Measurements from ENCODE around the gene HGFAC.

The HGFAC gene

DNA sequence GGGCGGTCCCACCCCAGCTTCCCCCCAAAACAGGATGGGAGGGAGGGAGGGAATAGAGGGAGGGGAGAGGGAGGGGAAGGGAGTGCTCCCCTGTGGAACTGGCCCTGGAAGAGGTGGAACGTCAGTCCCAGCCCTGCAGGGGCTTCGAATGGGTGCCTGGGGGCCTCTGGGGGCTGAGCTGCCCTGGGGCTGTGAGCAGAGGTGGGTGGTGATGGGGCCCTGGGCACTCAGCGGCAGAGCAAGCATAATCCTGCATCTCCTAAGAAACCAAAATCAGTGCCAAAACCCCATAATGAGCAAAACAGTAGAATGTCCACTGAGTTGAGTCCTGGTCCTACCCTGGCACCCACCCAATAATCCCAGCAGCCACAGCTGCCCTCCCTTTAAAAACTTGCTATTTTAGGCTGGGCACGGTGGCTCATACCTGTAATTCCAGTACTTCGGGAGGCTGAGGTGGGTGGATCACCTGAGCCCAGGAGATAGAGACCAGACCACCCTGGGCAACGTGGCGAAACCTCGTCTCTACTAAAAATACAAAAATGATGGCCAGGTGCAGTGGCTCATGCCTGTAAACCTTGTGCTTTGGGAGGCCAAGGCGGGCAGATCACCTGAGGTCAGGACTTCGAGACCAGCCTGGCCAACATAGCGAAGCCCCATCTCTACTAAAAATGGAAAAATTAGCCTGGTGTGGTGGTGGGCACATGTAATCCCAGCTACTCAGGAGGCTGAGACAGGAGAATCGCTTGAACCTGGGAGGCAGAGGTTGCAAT lies 32.4 kb downstream of the HGFAC start:
- no peak for DNase-seq (ENCODE audit: low read depth)

DNA sequence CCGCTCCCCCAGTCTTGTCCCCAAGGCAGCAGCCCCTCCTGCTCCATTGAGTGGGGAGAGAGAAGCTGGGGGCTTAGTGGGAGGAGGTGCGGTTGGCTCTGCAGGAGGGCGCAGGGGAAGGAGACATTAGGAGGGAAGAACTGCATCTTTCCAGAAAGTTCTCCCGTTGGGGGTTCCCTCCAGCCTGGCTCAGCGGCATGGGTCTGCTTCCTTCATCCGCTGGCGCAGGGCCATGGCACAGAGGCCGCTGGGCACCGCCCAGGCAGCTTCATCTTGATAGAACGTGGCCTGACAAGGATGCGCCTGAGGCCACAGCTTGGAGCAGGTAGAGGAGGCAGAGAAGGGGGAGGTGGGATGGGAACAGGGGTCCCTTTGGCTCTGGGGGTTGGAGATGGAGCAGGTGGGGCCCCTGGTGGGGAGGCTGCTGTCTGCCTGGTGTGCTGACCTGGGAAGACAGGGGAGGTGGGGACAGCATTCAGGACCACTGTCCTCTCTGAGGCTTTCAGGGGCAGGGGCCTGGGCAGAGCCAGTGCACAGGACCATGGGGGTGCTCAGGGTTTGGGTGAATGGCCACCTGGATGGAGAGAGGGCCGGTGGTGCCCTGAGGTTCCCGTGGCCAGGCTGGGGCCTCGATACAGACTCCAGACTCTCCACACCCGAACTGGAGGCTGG lies 33.4 kb downstream of the HGFAC start:
- no peak for DNase-seq (ENCODE audit: low read depth)

DNA sequence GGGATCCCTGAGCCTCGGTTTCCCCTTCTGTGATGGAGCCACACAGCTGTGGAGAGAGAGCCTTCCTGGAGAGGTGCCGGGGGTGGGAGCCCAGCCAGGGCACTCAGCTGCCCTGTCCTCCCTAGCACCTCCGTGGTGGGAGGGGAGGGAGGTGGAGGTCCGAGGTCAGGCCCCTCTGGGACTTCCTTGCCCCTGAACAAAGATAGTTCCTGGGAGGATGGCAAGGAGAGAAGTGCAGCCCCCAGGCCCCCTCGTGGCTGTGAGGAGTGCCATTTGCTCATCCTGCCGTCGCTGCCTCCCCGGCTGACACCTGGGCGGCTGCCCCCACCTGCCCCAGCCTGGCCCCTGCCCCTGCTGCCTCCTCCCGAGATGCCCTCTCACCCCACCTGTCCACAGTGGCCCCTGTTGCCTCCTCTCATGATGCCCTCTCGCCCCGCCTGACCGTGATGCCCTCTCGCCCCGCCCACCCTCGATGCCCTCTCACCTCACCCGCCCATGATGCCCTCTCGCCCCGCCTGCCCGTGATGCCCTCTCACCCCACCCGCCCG lies 34.0 kb downstream of the HGFAC start:
- no peak for DNase-seq (ENCODE audit: low read depth)

- DNase-seq (ENCODE audit: low read depth), result no peak
Measured at GRCh38 chr4:3476341-3476747, 34.6 kb downstream of the HGFAC start.

GRCh38 chr4:3476936-3477749 lies 35.4 kb downstream of the HGFAC start:
- no peak for DNase-seq (ENCODE audit: low read depth)

GRCh38 chr4:3477750-3478430 lies 36.1 kb downstream of the HGFAC start:
- DNase-seq (ENCODE audit: low read depth), result no peak

DNA sequence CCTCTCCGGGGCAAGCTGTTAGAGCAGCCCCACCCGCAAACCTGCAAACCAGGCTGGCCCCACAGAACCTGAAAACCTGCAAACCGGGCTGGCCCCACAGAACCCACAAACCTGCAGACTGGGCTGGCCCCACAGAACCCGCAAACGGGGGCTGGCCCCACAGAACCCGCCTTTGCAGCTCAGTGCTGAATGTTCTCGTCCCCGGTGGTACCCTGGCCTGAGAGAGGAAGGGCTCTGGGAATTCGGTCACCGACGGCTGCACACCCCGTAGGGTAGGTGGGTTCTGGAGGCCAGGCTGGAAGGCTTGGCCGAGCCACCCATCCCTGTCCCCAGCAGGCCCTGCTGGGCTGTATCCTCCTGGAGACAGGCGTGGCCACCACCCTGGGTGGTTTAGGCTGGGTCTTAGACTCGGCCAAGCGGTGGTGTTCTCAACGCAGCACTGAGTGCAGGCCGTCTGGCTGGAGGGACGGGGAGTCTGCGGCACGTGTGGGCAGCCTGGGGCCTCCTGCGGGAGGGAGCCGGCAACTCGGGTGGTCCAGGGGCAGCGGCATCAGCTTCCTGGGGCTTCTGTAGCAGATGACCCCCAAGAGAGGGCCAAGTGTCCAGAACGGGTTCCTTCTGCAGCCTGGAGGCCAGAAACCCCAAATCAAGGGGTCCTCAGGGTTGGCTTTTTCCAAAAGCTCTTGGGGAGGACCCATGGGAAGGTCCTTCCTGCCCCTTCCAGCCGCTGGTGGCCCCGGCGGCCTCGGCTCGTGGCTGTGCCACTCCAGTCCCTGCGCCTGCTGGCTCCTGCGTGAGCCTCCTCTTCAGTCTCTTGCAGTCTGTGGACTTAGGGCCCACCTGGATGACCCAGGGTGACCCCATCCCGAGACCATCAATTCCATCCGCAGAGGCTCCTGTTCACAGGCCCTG lies 36.9 kb downstream of the HGFAC start:
- no peak for DNase-seq (ENCODE audit: low read depth)

- DNase-seq (ENCODE audit: low read depth), result no peak
Measured at GRCh38 chr4:3479358-3480101, 37.8 kb downstream of the HGFAC start.

DNA sequence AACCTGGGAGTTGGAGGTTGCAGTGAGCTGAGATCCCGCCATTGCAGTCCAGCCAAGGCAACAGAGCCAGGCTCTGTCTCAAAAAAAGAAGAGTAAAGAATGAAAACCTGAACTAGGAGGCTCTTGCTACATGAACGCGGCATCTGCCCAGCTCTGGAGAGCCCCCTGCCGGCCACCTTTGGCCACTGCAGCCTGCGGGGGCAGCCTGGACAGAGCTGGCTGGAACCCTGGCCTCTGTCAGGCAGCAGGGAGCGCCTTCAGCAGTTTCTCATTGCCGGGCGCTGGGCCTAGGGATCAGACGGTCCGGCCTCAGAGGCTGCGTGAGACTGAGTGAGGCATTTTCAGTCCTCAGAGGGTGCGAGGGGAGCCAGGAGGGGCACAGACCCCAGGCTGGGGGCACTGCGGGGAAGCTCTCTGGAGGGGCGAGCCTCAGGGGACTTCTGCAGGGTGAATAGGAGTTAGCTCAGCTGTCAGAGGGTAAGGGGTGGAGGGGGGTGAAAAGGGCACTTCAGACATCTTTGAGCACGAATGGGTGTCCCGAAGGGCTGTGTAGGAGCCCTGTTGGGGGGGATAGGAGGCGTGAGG lies 38.9 kb downstream of the HGFAC start:
- no peak for DNase-seq (ENCODE audit: low read depth)

DNA sequence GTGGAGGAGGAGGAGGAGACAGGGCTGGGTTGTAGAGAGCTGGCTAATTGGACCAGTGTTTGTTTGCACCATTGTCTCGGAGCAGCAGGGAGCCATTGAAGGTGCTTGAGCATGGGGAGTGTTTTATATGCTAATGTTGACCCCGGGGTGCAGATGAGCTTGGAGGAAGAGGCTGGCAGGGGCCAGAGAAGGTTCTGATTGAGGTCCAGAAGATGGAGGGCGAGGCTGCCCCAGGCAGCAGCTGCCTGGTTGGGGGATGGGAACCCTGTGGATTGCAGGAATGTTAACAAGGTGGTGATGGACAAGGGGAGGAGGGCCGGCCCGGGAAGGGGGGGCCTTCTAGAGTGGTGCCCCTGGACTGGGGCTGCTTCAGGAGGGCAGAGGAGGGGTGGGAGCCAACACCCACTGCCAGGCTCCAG lies 39.4 kb downstream of the HGFAC start:
- no peak for DNase-seq (ENCODE audit: low read depth)

GRCh38 chr4:3481783-3482393 lies 40.1 kb downstream of the HGFAC start:
- DNase-seq (ENCODE audit: low read depth), result no peak

- DNase-seq (ENCODE audit: low read depth), result no peak
Measured at GRCh38 chr4:3482707-3483106, 40.9 kb downstream of the HGFAC start.

- DNase-seq (ENCODE audit: low read depth), result no peak
Measured at GRCh38 chr4:3483471-3483921, 41.7 kb downstream of the HGFAC start.

- DNase-seq (ENCODE audit: low read depth), result no peak
Measured at GRCh38 chr4:3484057-3484973, 42.5 kb downstream of the HGFAC start.

GRCh38 chr4:3485011-3485791 lies 43.4 kb downstream of the HGFAC start:
- DNase-seq (ENCODE audit: low read depth), result no peak

- DNase-seq (ENCODE audit: low read depth), result no peak
Measured at GRCh38 chr4:3485886-3486540, 44.2 kb downstream of the HGFAC start.

All from T-helper 22 cell (primary cell).